Transverse colon (tissue), 4 donors: ENCODE results near the gene CYP2C19. TPM values are rescaled to one million over a fixed set of nuclear protein-coding genes. Genes with fewer than 3 reads are reported as not detected.
"Not testable (repeated sequence)": the region's sequence is repeated elsewhere in the genome, so short reads cannot be mapped to it uniquely, and the experiment has no call there.

ENCODE experiments used
- DNase-seq: peaks from one replicate; pipeline ENCODE4 v3.0.0-alpha.2; 2019
- H3K27ac ChIP-seq, 4 donors: fragments of 200-600 bp; sonication (generic); 2 replicates each; pipeline ENCODE4 v1.5.1; 2016 to 2018; ENCODE audit warnings: inconsistent platforms in 4 of 4
- H3K27me3 ChIP-seq: fragments of 200-600 bp; sonication (generic); 2 replicates; pipeline ENCODE4 v1.5.1; 2017; ENCODE audit warnings: inconsistent platforms
- H3K36me3 ChIP-seq, 4 donors: fragments of 200-600 bp; sonication (generic); 2 replicates each; pipeline ENCODE4 v1.5.1; 2017 to 2019; ENCODE audit warnings: inconsistent platforms in 4 of 4
- H3K4me1 ChIP-seq, 4 donors: fragments of 200-600 bp; sonication (generic); 2 replicates each; pipeline ENCODE4 v1.5.1; 2017 to 2020; ENCODE audit warnings: inconsistent platforms in 4 of 4
- H3K4me3 ChIP-seq, 4 donors: fragments of 200-600 bp; sonication (generic); 1 replicate in 1 of 4; 2 replicates in 3 of 4; pipeline versions ENCODE4 v1.5.1 to v1.6.1; 2017 to 2019; ENCODE audit warnings: inconsistent platforms in 4 of 4
- H3K9me3 ChIP-seq, 2 donors: fragments of 200-600 bp; sonication (generic); 2 replicates each; pipeline ENCODE4 v1.5.1; 2017 to 2019; ENCODE audit warnings: inconsistent platforms in 2 of 2
- CTCF ChIP-seq, 5 experiments: fragments of 200-600 bp in 3 of 5; fragments of 450-650 bp in 2 of 5; sonication (generic) in 3 of 5; IDR thresholded peaks; 1 replicate in 2 of 5; 2 replicates in 3 of 5; pipeline ENCODE4 v1.5.1; 2016 to 2017; ENCODE audit warnings: antibody characterized with exemption in 5 of 5, inconsistent platforms in 3 of 5, mild to moderate bottlenecking in 2 of 5, moderate library complexity in 1 of 5
- EP300 ChIP-seq: sonication (generic); formaldehyde crosslinking; IDR thresholded peaks from one replicate; pipeline ENCODE4 v1.6.1; 2017; ENCODE audit warnings: antibody characterized with exemption, low read depth
- POLR2A ChIP-seq: fragments of 450-650 bp; IDR thresholded peaks from one replicate; pipeline ENCODE4 v1.6.1; 2016; ENCODE audit warnings: antibody characterized with exemption, mild to moderate bottlenecking, moderate library complexity
- POLR2AphosphoS5 ChIP-seq, 3 donors: sonication (generic); formaldehyde crosslinking; IDR thresholded peaks; one replicate each; pipeline ENCODE4 v1.6.1; 2016; ENCODE audit warnings: antibody characterized with exemption in 3 of 3
- WGBS, 2 donors: methylation state at CpG; one replicate each; pipeline ENCODE4 v1.1.5; 2018; ENCODE audit warnings: low coverage in 1 of 2; 5-methylcytosine and 5-hydroxymethylcytosine counted together
- in situ Hi-C, 4 donors: fragments of 200-750 bp; cut with MboI; loops; one replicate each; pipeline versions ENCODE4 v1.15.0 to v1.15.1; 2017; ENCODE audit warnings: low sequenced_read_pairs in 3 of 4, low pct_ligation_motif_present in 1 of 4, low pct_unique_long_range_greater_than_20kb in 1 of 4
- intact Hi-C: fragments of 100-400 bp; cut with DNase I; formaldehyde crosslinking; loops from one replicate; pipeline ENCODE4 v1.15.1; 2023; ENCODE audit warnings: low total_unique reads
- total RNA-seq, 4 donors: library from RNA; depleted of rRNA; stranded (reverse); fragments of >200 nt; gene quantifications; one replicate each; pipeline ENCODE4 v1.1.0, GENCODE V29; 2016

The CYP2C19 gene
- total RNA-seq, 4 donors from 2014 or later = 2.6 to 9.7 (median 8.2) TPM

- TF ChIP-seq CTCF (IDR thresholded peaks at IDR 0.05) (no peak), EP300 (no peak), POLR2A (no peak), POLR2AphosphoS5 (IDR thresholded peaks at IDR 0.05) (no peak)
- Histone ChIP-seq H3K27me3 (no peaks in the 10 kb centered on the region), H3K4me1 (no peaks in the 10 kb centered on the region), H3K27ac (no peak overlapping the region), H3K4me3 (no peak overlapping the region), H3K36me3 (no peaks in the 10 kb centered on the region), H3K9me3 (no peaks in the 10 kb centered on the region)
- intact Hi-C loops = no loop called here
- DNase-seq = no peak
- in situ Hi-C loops = no loop called here
- 44 to 67% methylated on average over 2 to 5 of the region's 5 CpGs for WGBS, 2 donors
Measured at GRCh38 chr10:94777886-94778458, 15.5 kb downstream of the CYP2C19 start.

GRCh38 chr10:94780844-94781243 lies 18.4 kb downstream of the CYP2C19 start:
- no peak for DNase-seq
- no peaks in the 10 kb centered on the region for H3K27me3 ChIP-seq
- no peaks in the 10 kb centered on the region for H3K9me3 ChIP-seq
- no peak overlapping the region for H3K4me3 ChIP-seq
- H3K36me3 ChIP-seq = no peaks in the 10 kb centered on the region
- H3K4me1 ChIP-seq = no peaks in the 10 kb centered on the region
- TF ChIP-seq POLR2AphosphoS5 (IDR thresholded peaks at IDR 0.05) = no peak
- no peak for TF ChIP-seq CTCF (IDR thresholded peaks at IDR 0.05)
- no peak for TF ChIP-seq POLR2A
- TF ChIP-seq EP300 = no peak
- intact Hi-C loops (no loop called here), in situ Hi-C loops (no loop called here)
- whole genome bisulfite sequencing, 2 donors = 50 to 93% methylated on average over 1 of the region's 1 CpG
- H3K27ac ChIP-seq = no peak overlapping the region

GRCh38 chr10:94784256-94784655 lies 21.8 kb downstream of the CYP2C19 start:
- Histone ChIP-seq H3K36me3 (no peaks in the 10 kb centered on the region), H3K4me3 (no peak overlapping the region), H3K4me1 (no peaks in the 10 kb centered on the region), H3K27ac (no peak overlapping the region), H3K9me3 (no peaks in the 10 kb centered on the region), H3K27me3 (no peaks in the 10 kb centered on the region)
- intact Hi-C loops (no loop called here), in situ Hi-C loops (no loop called here)
- DNase-seq = no peak
- TF ChIP-seq POLR2A (no peak), POLR2AphosphoS5 (IDR thresholded peaks at IDR 0.05) (no peak), EP300 (no peak), CTCF (IDR thresholded peaks at IDR 0.05) (no peak)

- Histone ChIP-seq H3K4me3 (no peak overlapping the region), H3K36me3 (no peaks in the 10 kb centered on the region), H3K27ac (no peak overlapping the region), H3K27me3 (no peaks in the 10 kb centered on the region), H3K9me3 (no peaks in the 10 kb centered on the region), H3K4me1 (no peaks in the 10 kb centered on the region)
- intact Hi-C loops = no loop called here
- in situ Hi-C loops = no loop called here
- WGBS, 2 donors = 63% methylated on average over 2 of the region's 2 CpGs; no CpG with 5 or more reads in 1 of the 2 donors
- TF ChIP-seq POLR2AphosphoS5 (IDR thresholded peaks at IDR 0.05) (no peak), CTCF (IDR thresholded peaks at IDR 0.05) (no peak), POLR2A (no peak), EP300 (no peak)
- no peak for DNase-seq
Measured at GRCh38 chr10:94785211-94785610, 22.7 kb downstream of the CYP2C19 start.

- H3K27me3 ChIP-seq, in situ Hi-C loops, H3K4me3 ChIP-seq, H3K27ac ChIP-seq, H3K4me1 ChIP-seq, intact Hi-C loops, H3K9me3 ChIP-seq, H3K36me3 ChIP-seq, DNase-seq: not testable (repeated sequence)
- 86% methylated on average over 4 of the region's 4 CpGs; no CpG with 5 or more reads in 1 of the 2 donors for WGBS, 2 donors
Measured at GRCh38 chr10:94800551-94800950, 38.1 kb downstream of the CYP2C19 start.
